HG03521 (cell line): Measurements from ENCODE around the gene TFG.

Experiments
- ATAC-seq: cut with Tn5 transposase; IDR thresholded peaks from one replicate; pipeline ENCODE4 v1.9.1; 2021; ENCODE audit warnings: mild to moderate bottlenecking, moderate library complexity; ENCODE audit not compliant: unreplicated experiment

TFG gene

GRCh38 chr3:100703865-100704264 lies 5.4 kb upstream of the TFG start:
- ATAC-seq, result no peak

GRCh38 chr3:100706365-100706764 lies 2.9 kb upstream of the TFG start:
- ATAC-seq, result no peak

- no peak for ATAC-seq
These were observed 678 bp upstream of the TFG start for GRCh38 chr3:100708644-100708988.

GRCh38 chr3:100709842-100710260 lies 557 bp downstream of the TFG start:
- no peak for ATAC-seq

GRCh38 chr3:100710261-100710968 lies 1.1 kb downstream of the TFG start:
- peak; percentile 33 for ATAC-seq

- ATAC-seq, result no peak
These were observed 5.9 kb downstream of the TFG start for GRCh38 chr3:100715176-100715575.

GRCh38 chr3:100717063-100717462 lies 7.8 kb downstream of the TFG start:
- ATAC-seq, result no peak

- no peak for ATAC-seq
These were observed 8.6 kb downstream of the TFG start for GRCh38 chr3:100717637-100718487.

GRCh38 chr3:100719136-100719535 lies 9.8 kb downstream of the TFG start:
- no peak for ATAC-seq

GRCh38 chr3:100720426-100720825 lies 11.1 kb downstream of the TFG start:
- no peak for ATAC-seq

GRCh38 chr3:100725935-100726513 lies 16.7 kb downstream of the TFG start:
- ATAC-seq, result no peak

GRCh38 chr3:100726706-100727105 lies 17.4 kb downstream of the TFG start:
- ATAC-seq, result no peak

- peak; percentile 89 for ATAC-seq
These were observed 21.2 kb downstream of the TFG start for GRCh38 chr3:100730524-100730923.

- no peak for ATAC-seq
These were observed 23.1 kb downstream of the TFG start for GRCh38 chr3:100732435-100732834.

GRCh38 chr3:100737334-100737733 lies 28.0 kb downstream of the TFG start:
- no peak for ATAC-seq

GRCh38 chr3:100740207-100740606 lies 30.9 kb downstream of the TFG start:
- no peak for ATAC-seq

- no peak for ATAC-seq
These were observed 34.2 kb downstream of the TFG start for GRCh38 chr3:100743535-100743934.

- ATAC-seq, result no peak
These were observed 35.4 kb downstream of the TFG start for GRCh38 chr3:100744671-100745070.

GRCh38 chr3:100745617-100746016 lies 36.3 kb downstream of the TFG start:
- ATAC-seq, result no peak

GRCh38 chr3:100746092-100746491 lies 36.8 kb downstream of the TFG start:
- no peak for ATAC-seq

- ATAC-seq, result no peak
These were observed 38.9 kb downstream of the TFG start for GRCh38 chr3:100748220-100748619.

GRCh38 chr3:100748967-100749366 lies 39.7 kb downstream of the TFG start:
- no peak for ATAC-seq
